NT2/D1 (cell line): ENCODE measurements around the gene OBSCN.

ENCODE experiments used
- YY1 ChIP-seq: IDR thresholded peaks from 2 replicates; pipeline ENCODE4 v1.6.1; 2011; ENCODE audit not compliant: insufficient read length, insufficient read depth
- ZNF274 ChIP-seq: IDR thresholded peaks from 2 replicates; pipeline ENCODE4 v1.6.1; 2011; ENCODE audit warnings: mild to moderate bottlenecking, low read depth, low read length

- no peak for TF ChIP-seq YY1
- TF ChIP-seq ZNF274: no peak
Observed at GRCh38 chr1:228350831-228351781, 143.3 kb downstream of the OBSCN start.
